Osteoblast (primary cell): ENCODE data around the gene ALCAM. TPM values are rescaled to one million over a fixed set of nuclear protein-coding genes. Genes with fewer than 3 reads are reported as not detected.
A peak's percentile ranks its signal among the peaks of the same experiment; 100 is the strongest.

Experiments used
- DNase-seq: peaks from one replicate; pipeline ENCODE4 v3.0.0; 2011; ENCODE audit warnings: low spot score, mixed read lengths; ENCODE audit not compliant: insufficient read length; ENCODE audit errors: missing footprints
- H2AFZ ChIP-seq: 2 replicates; pipeline ENCODE4 v1.6.0; 2011; ENCODE audit warnings: mild to moderate bottlenecking, low read length
- H3K27ac ChIP-seq: 2 replicates; pipeline ENCODE4 v1.5.1; 2011; ENCODE audit warnings: mild to moderate bottlenecking, low read depth, low read length, moderate library complexity
- H3K27me3 ChIP-seq: 2 replicates; pipeline ENCODE4 v1.6.0; 2012; ENCODE audit warnings: mild to moderate bottlenecking, control low read depth, inconsistent platforms, low read length, moderate library complexity; ENCODE audit not compliant: insufficient read depth
- H3K36me3 ChIP-seq: 2 replicates; pipeline ENCODE4 v1.5.1; 2011; ENCODE audit warnings: mild to moderate bottlenecking, low read length, control low read depth, moderate library complexity; ENCODE audit not compliant: insufficient read depth
- H3K4me1 ChIP-seq: 2 replicates; pipeline ENCODE4 v1.5.1; 2011; ENCODE audit warnings: mild to moderate bottlenecking, low read length, control low read depth, moderate library complexity; ENCODE audit not compliant: insufficient read depth
- H3K4me2 ChIP-seq: 2 replicates; pipeline ENCODE4 v1.6.0; 2011; ENCODE audit warnings: mild to moderate bottlenecking, low read length; ENCODE audit not compliant: insufficient read depth
- H3K4me3 ChIP-seq: fragments of 200-600 bp; sonication (generic); 3 replicates; pipeline ENCODE4 v1.5.1; 2012; ENCODE audit warnings: mild to moderate bottlenecking, low read length, inconsistent platforms; ENCODE audit not compliant: insufficient read depth
- H3K79me2 ChIP-seq: 2 replicates; pipeline ENCODE4 v1.6.0; 2012; ENCODE audit warnings: mild to moderate bottlenecking, low read length, control low read depth, inconsistent platforms; ENCODE audit not compliant: insufficient read depth
- H3K9me3 ChIP-seq: 2 replicates; pipeline ENCODE4 v1.5.1; 2011; ENCODE audit warnings: low read depth, low read length, control low read depth
- H4K20me1 ChIP-seq: 2 replicates; pipeline ENCODE4 v1.6.0; 2012; ENCODE audit warnings: mild to moderate bottlenecking, low read length, control low read depth; ENCODE audit not compliant: insufficient read depth
- total RNA-seq: library from RNA; depleted of rRNA; stranded (reverse); fragments of >200 nt; gene quantifications from 2 replicates; pipeline ENCODE4 v1.2.3, GENCODE V29; 2012
- TF ChIP-seq, protein P1 (sequence below): IDR thresholded peaks from 2 replicates; pipeline ENCODE4 v1.5.1; 2011; ENCODE audit warnings: mild to moderate bottlenecking, low read depth, low read length, moderate library complexity; ENCODE audit errors: extremely low read depth

Gene ALCAM
- total RNA-seq, 1 donor: 178 TPM

DNA sequence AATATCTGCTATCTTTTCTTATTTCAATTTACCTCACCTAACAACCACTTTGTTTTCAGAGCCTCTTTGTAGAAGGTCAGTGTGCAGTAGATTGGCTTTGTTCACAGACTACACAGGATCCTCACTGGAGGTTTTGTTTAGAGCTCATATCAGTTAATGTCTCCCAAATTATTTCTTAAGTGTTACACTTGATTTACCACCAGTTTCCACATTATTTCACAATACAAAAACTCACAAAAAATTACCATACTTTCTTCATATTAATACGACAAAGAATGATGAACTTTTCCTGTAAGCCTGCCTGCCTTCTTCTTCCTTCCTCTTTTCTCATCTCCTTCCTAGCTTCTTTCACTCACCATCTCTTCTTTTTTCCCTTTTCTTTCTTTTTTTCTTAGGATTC, 133.3 kb downstream of the ALCAM start:
- TF ChIP-seq, protein P1, sequence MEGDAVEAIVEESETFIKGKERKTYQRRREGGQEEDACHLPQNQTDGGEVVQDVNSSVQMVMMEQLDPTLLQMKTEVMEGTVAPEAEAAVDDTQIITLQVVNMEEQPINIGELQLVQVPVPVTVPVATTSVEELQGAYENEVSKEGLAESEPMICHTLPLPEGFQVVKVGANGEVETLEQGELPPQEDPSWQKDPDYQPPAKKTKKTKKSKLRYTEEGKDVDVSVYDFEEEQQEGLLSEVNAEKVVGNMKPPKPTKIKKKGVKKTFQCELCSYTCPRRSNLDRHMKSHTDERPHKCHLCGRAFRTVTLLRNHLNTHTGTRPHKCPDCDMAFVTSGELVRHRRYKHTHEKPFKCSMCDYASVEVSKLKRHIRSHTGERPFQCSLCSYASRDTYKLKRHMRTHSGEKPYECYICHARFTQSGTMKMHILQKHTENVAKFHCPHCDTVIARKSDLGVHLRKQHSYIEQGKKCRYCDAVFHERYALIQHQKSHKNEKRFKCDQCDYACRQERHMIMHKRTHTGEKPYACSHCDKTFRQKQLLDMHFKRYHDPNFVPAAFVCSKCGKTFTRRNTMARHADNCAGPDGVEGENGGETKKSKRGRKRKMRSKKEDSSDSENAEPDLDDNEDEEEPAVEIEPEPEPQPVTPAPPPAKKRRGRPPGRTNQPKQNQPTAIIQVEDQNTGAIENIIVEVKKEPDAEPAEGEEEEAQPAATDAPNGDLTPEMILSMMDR: no peak
- Histone ChIP-seq H3K36me3 (no peaks in the 10 kb centered on the region), H3K4me2 (no peak overlapping the region), H3K27me3 (no peaks in the 10 kb centered on the region), H3K27ac (no peak overlapping the region), H2AFZ (no peak overlapping the region), H3K79me2 (peaks cover 81% of the 10 kb centered on the region), H4K20me1 (no peaks in the 10 kb centered on the region), H3K4me1 (peaks cover 23% of the 10 kb centered on the region), H3K9me3 (no peaks in the 10 kb centered on the region), H3K4me3 (no peak overlapping the region)
- no peak for DNase-seq

DNA sequence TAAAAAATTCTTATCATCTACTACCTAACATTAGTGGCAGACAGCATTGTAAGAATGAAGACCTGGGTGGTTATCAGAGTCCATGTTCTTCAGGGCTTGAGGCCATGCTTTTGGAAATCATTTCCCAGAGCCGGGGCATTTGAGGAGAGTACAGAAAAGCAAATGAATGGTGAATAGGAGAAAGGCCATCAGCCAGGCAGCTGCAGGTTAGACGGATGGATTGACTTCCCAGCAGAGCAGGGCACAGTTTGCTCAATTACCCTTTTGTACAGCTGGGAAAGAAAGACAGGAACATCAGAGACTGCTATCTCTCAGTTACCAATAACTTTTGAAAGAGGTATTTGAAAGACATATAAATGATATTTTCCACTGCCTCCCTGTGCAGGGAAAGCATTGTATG, 135.6 kb downstream of the ALCAM start:
- no peak overlapping the region for H2AFZ ChIP-seq
- H3K4me2 ChIP-seq: peak overlapping the region; percentile 66
- H4K20me1 ChIP-seq: no peaks in the 10 kb centered on the region
- no peaks in the 10 kb centered on the region for H3K36me3 ChIP-seq
- TF ChIP-seq, protein P1: no peak
- peak; percentile 32 for DNase-seq
- H3K27me3 ChIP-seq: no peaks in the 10 kb centered on the region
- no peak overlapping the region for H3K27ac ChIP-seq
- H3K79me2 ChIP-seq: peaks cover 89% of the 10 kb centered on the region
- no peak overlapping the region for H3K4me3 ChIP-seq
- H3K4me1 ChIP-seq: peaks cover 23% of the 10 kb centered on the region
- H3K9me3 ChIP-seq: no peaks in the 10 kb centered on the region

DNA sequence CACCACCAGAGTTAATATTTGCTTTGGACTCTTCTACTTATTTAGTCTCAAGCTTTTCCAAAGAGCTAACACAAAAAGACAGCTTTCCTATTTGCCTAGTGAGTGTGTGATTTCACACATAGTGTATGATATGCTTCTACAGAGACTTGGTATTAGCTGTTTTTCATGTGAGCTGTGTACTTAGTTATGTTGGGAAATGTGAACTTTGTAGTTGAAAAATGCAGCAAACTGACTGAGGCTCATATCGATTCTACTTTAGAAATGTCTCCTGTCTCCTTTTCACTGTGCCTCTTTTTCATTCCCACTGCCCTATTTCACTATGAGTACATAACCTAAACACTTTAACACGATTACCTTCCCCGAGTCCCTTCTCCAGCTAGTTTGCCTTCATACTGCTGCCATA, 136.5 kb downstream of the ALCAM start:
- no peak overlapping the region for H2AFZ ChIP-seq
- H3K4me3 ChIP-seq: no peak overlapping the region

DNA sequence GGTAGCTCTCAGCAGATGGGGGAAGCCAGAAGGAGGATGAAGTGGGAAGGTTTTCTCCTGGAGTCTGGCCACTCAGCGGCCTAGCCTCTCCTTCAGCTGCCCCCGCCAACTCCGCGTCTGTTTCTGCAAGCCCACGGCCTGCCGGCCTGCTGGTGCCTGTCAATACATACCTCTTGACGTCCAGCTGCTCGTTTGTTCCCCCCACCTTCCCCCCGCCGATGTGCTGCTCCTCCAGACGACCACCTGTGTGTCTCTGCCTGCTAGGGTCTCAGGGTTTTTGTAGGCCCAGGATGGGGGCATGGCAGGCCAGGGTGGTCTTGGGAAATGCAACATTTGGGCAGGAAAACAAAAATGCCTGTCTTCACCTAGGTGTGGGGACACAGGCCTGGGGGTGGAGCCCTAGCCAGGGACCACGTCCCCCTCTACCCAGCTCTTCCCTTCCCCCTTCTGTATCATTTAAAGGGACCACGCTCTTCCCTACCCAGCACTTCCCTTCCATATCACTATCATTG, 137.8 kb downstream of the ALCAM start:
- no peaks in the 10 kb centered on the region for H4K20me1 ChIP-seq
- no peaks in the 10 kb centered on the region for H3K36me3 ChIP-seq

More for the DNA sequence above, 136.5 kb downstream of the ALCAM start:
- Histone ChIP-seq H3K27me3 (no peaks in the 10 kb centered on the region), H3K4me2 (peak overlapping the region; percentile 66), H4K20me1 (no peaks in the 10 kb centered on the region), H3K79me2 (peaks cover 92% of the 10 kb centered on the region), H3K9me3 (no peaks in the 10 kb centered on the region), H3K36me3 (no peaks in the 10 kb centered on the region), H3K4me1 (peaks cover 23% of the 10 kb centered on the region), H3K27ac (peak overlapping the region; percentile 26)
- DNase-seq: peak; percentile 63
- TF ChIP-seq, protein P1: no peak

More for the DNA sequence above, 137.8 kb downstream of the ALCAM start:
- H3K27ac ChIP-seq: no peak overlapping the region
- no peak for DNase-seq
- TF ChIP-seq, protein P1: no peak
- no peaks in the 10 kb centered on the region for H3K27me3 ChIP-seq
- no peak overlapping the region for H2AFZ ChIP-seq
- H3K9me3 ChIP-seq: no peaks in the 10 kb centered on the region
- no peak overlapping the region for H3K4me2 ChIP-seq
- peaks cover 23% of the 10 kb centered on the region for H3K4me1 ChIP-seq
- H3K4me3 ChIP-seq: no peak overlapping the region
- peaks cover 92% of the 10 kb centered on the region for H3K79me2 ChIP-seq
